GM19099 (cell line): ENCODE results near the gene NAP1L4.

Experiments
- POLR2A ChIP-seq: IDR thresholded peaks from 3 replicates; pipeline ENCODE4 v1.6.1; 2011; ENCODE audit warnings: low read depth; ENCODE audit not compliant: insufficient read length; ENCODE audit errors: extremely low read depth

Gene NAP1L4

GRCh38 chr11:2960139-2960538 is 32.0 kb downstream of the NAP1L4 start:
- no peak for TF ChIP-seq POLR2A

- TF ChIP-seq POLR2A: no peak
These were observed 33.9 kb downstream of the NAP1L4 start for GRCh38 chr11:2958251-2958650.

GRCh38 chr11:2955906-2956476 is 36.1 kb downstream of the NAP1L4 start:
- no peak for TF ChIP-seq POLR2A

- TF ChIP-seq POLR2A: no peak
These were observed 37.9 kb downstream of the NAP1L4 start for GRCh38 chr11:2954263-2954662.

- no peak for TF ChIP-seq POLR2A
These were observed 39.8 kb downstream of the NAP1L4 start for GRCh38 chr11:2952290-2952689.

GRCh38 chr11:2951231-2952110 is 40.7 kb downstream of the NAP1L4 start:
- no peak for TF ChIP-seq POLR2A

- TF ChIP-seq POLR2A: no peak
These were observed 41.3 kb downstream of the NAP1L4 start for GRCh38 chr11:2950825-2951224.

- no peak for TF ChIP-seq POLR2A
These were observed 42.2 kb downstream of the NAP1L4 start for GRCh38 chr11:2949920-2950319.

- TF ChIP-seq POLR2A: no peak
These were observed 44.4 kb downstream of the NAP1L4 start for GRCh38 chr11:2947744-2948143.

GRCh38 chr11:2945757-2946287 is 46.3 kb downstream of the NAP1L4 start:
- no peak for TF ChIP-seq POLR2A

- no peak for TF ChIP-seq POLR2A
These were observed 46.9 kb downstream of the NAP1L4 start for GRCh38 chr11:2945031-2945756.

- TF ChIP-seq POLR2A: no peak
These were observed 47.6 kb downstream of the NAP1L4 start for GRCh38 chr11:2944530-2944929.

GRCh38 chr11:2943711-2944118 is 48.4 kb downstream of the NAP1L4 start:
- no peak for TF ChIP-seq POLR2A

- no peak for TF ChIP-seq POLR2A
These were observed 49.0 kb downstream of the NAP1L4 start for GRCh38 chr11:2942872-2943710.

GRCh38 chr11:2942447-2942846 is 49.7 kb downstream of the NAP1L4 start:
- TF ChIP-seq POLR2A: no peak
